Measurements from ENCODE around the gene PDGFC. TPM values are rescaled to one million over a fixed set of nuclear protein-coding genes. Genes with fewer than 3 reads are reported as not detected.

Gene PDGFC
- total and polyA plus RNA-seq, 2 of the 13 experiments (the other 11 are each of a cell fraction or from before 2014, with no cell fraction given), result 4.6 to 9.1 TPM

DNA sequence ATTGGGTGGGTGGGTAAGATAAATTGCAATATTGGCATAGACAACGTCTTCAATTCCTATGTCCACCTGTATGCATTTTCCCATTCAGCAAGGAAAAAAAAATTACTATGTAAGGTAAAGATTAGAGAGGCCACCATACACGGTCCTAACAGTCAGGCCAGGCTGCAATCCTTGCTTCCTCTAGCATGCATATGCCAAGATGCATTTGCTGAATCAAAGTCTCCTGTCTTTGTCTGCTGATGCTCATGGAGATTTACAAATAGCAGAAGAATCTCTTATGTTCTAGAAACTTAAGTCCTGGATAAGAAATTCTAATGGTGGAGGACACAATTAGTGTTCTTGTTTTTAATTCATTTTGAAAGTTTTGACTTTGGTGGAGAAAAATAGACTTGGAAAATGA, 206.8 kb downstream of the PDGFC start:
- 76% methylated on average over 2 of the region's 2 CpGs for WGBS (ENCODE audit: low lambda C conversion rate)

More for the DNA sequence above, 206.8 kb downstream of the PDGFC start:
- no peak for FAIRE-seq
- peaks cover 23% of the 10 kb centered on the region for H3K4me1 ChIP-seq (ENCODE audit: insufficient read depth, low read length)
- no peak overlapping the region for H3K4me2 ChIP-seq (ENCODE audit: low read depth, low read length)
- no peaks in the 10 kb centered on the region for H3K36me3 ChIP-seq (replicated peaks in 1 of 2; ENCODE audit: control insufficient read depth in 1 of 2, insufficient read depth in 2 of 2, low read length in 2 of 2)
- TF ChIP-seq ZKSCAN1 (IDR thresholded peaks at IDR 0.05; ENCODE audit: low read length), result no peak
- TF ChIP-seq, protein P1, sequence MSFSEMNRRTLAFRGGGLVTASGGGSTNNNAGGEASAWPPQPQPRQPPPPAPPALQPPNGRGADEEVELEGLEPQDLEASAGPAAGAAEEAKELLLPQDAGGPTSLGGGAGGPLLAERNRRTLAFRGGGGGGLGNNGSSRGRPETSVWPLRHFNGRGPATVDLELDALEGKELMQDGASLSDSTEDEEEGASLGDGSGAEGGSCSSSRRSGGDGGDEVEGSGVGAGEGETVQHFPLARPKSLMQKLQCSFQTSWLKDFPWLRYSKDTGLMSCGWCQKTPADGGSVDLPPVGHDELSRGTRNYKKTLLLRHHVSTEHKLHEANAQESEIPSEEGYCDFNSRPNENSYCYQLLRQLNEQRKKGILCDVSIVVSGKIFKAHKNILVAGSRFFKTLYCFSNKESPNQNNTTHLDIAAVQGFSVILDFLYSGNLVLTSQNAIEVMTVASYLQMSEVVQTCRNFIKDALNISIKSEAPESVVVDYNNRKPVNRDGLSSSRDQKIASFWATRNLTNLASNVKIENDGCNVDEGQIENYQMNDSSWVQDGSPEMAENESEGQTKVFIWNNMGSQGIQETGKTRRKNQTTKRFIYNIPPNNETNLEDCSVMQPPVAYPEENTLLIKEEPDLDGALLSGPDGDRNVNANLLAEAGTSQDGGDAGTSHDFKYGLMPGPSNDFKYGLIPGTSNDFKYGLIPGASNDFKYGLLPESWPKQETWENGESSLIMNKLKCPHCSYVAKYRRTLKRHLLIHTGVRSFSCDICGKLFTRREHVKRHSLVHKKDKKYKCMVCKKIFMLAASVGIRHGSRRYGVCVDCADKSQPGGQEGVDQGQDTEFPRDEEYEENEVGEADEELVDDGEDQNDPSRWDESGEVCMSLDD (CRISPR knock-in tag; IDR thresholded peaks at IDR 0.05; ENCODE audit: borderline replicate concordance), result no peak
- no peak for TF ChIP-seq ZNF781 (CRISPR knock-in tag; IDR thresholded peaks at IDR 0.05; ENCODE audit: borderline replicate concordance, not compliant biosample characterization)
- TF ChIP-seq ZNF496 (CRISPR knock-in tag; IDR thresholded peaks at IDR 0.05; ENCODE audit: insufficient replicate concordance), result no peak
- no peak for TF ChIP-seq ZNF598 (CRISPR knock-in tag; IDR thresholded peaks at IDR 0.05; ENCODE audit: borderline replicate concordance)
- TF ChIP-seq ZNF251 (CRISPR knock-in tag; IDR thresholded peaks at IDR 0.05), result no peak
- TF ChIP-seq CBFB (CRISPR knock-in tag; IDR thresholded peaks at IDR 0.05), result no peak
- TF ChIP-seq ZNF747 (CRISPR knock-in tag; IDR thresholded peaks at IDR 0.05; ENCODE audit: borderline replicate concordance), result no peak
- TF ChIP-seq GTF3A (CRISPR knock-in tag; conservative IDR thresholded peaks at IDR 0.05), result no peak
- no peak for TF ChIP-seq HNF4A (CRISPR knock-in tag; IDR thresholded peaks at IDR 0.05)
- TF ChIP-seq, protein P2, sequence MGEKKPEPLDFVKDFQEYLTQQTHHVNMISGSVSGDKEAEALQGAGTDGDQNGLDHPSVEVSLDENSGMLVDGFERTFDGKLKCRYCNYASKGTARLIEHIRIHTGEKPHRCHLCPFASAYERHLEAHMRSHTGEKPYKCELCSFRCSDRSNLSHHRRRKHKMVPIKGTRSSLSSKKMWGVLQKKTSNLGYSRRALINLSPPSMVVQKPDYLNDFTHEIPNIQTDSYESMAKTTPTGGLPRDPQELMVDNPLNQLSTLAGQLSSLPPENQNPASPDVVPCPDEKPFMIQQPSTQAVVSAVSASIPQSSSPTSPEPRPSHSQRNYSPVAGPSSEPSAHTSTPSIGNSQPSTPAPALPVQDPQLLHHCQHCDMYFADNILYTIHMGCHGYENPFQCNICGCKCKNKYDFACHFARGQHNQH (CRISPR knock-in tag; IDR thresholded peaks at IDR 0.05), result no peak
- no peak for TF ChIP-seq RFXAP (CRISPR knock-in tag; IDR thresholded peaks at IDR 0.05; ENCODE audit: borderline replicate concordance)
- no peak for TF ChIP-seq SYNCRIP (IDR thresholded peaks at IDR 0.05; ENCODE audit: insufficient read depth, low read depth, low read length)
- no peak for TF ChIP-seq ZNF44 (CRISPR knock-in tag; IDR thresholded peaks at IDR 0.05)
- no peak for TF ChIP-seq NFKB2 (CRISPR knock-in tag; IDR thresholded peaks at IDR 0.05; ENCODE audit: borderline replicate concordance)
- TF ChIP-seq NFIC (IDR thresholded peaks at IDR 0.05; ENCODE audit: low read length), result no peak
- TF ChIP-seq CEBPB (IDR thresholded peaks at IDR 0.05; ENCODE audit: borderline replicate concordance, low read depth, low read length), result no peak
- no peak for TF ChIP-seq ZNF567 (CRISPR knock-in tag; IDR thresholded peaks at IDR 0.05; ENCODE audit: borderline replicate concordance)
- TF ChIP-seq, protein P3, sequence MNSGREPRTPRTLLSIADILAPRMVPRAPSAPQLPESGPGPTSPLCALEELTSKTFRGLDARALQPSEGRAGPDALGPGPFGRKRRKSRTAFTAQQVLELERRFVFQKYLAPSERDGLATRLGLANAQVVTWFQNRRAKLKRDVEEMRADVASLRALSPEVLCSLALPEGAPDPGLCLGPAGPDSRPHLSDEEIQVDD (CRISPR knock-in tag; IDR thresholded peaks at IDR 0.05; ENCODE audit: borderline replicate concordance), result no peak
- H3K9ac ChIP-seq (ENCODE audit: insufficient read depth, low read depth, low read length), result no peak overlapping the region
- CTCF ChIA-PET (ENCODE audit: low intra/inter-chr PET ratio, low total read pairs), result no interaction called here
- no peak for ATAC-seq
- no peaks in the 10 kb centered on the region for H3K27me3 ChIP-seq (ENCODE audit: control insufficient read depth in 1 of 2, insufficient read depth in 2 of 2, low read length in 2 of 2)
- no peaks in the 10 kb centered on the region for H3K79me2 ChIP-seq (ENCODE audit: insufficient read depth, low read length)
- no peak overlapping the region for H3K27ac ChIP-seq (ENCODE audit: extremely low read length, insufficient read depth, low read length)
- no peak overlapping the region for H3K4me3 ChIP-seq (replicated peaks in 1 of 3; ENCODE audit: insufficient read depth in 1 of 3, low read depth in 2 of 3, low read length in 3 of 3)
- intact Hi-C loops (cut with micrococcal nuclease; ENCODE audit: unreplicated experiment), result loop anchor here (2.0 to 5.0 kb wide), 2 partner anchors 14 to 182 kb away; no protein-coding TSS in a partner anchor
- DNase-seq (ENCODE audit: low spot score), result no peak
- no peaks in the 10 kb centered on the region for H4K20me1 ChIP-seq (ENCODE audit: insufficient read depth, low read length)
- no peak overlapping the region for H2AFZ ChIP-seq (ENCODE audit: low read length)
- POLR2A ChIA-PET, result no interaction called here
- in situ Hi-C loops (cut with HindIII; ENCODE audit: extremely low pct_ligation_motif_present, low pct_unique_long_range_greater_than_20kb), result loop anchor here (10.0 kb wide), 1 partner anchor 210 kb away; the partner anchor contains the start of gene PDGFC
- no TSS peak for BruUV-seq (replicated peaks)
- no peaks in the 10 kb centered on the region for H3K9me3 ChIP-seq (ENCODE audit: low read length)

All from HepG2 (cell line).